SK-N-SH (cell line): ENCODE data around the gene BCO1. TPM values are rescaled to one million over a fixed set of nuclear protein-coding genes. Genes with fewer than 3 reads are reported as not detected.

ENCODE experiments used
- CTCF ChIA-PET: fragments of 300-600, 350-600 bp; formaldehyde crosslinking; extraction: SDS; loops from one replicate; lab custom pipeline; 2021; lab: Yijun Ruan, JAX
- POLR2A ChIA-PET: fragments of 350-600 bp; sonication (Branson Sonifier 250); formaldehyde crosslinking; extraction: SDS; loops from one replicate; lab custom pipeline; 2020; ENCODE audit warnings: antibody characterized with exemption, inconsistent platforms; lab: Yijun Ruan, JAX
- DNase-seq: peaks from one replicate; pipeline ENCODE4 v3.0.0; 2012
- H2AFZ ChIP-seq: fragments of 200-600 bp; sonication (generic); 2 replicates; pipeline ENCODE4 v1.8.1; 2016; ENCODE audit warnings: antibody characterized with exemption, mild to moderate bottlenecking, low read depth
- H3F3A ChIP-seq: fragments of 200-600 bp; sonication (generic); replicated peaks from 2 replicates; pipeline ENCODE3; 2016; ENCODE audit warnings: antibody characterized with exemption, mild to moderate bottlenecking; ENCODE audit not compliant: insufficient read depth
- H3K27ac ChIP-seq, 2 experiments: fragments of 200-500 bp in 1 of 2; fragments of 200-600 bp in 1 of 2; sonication (Bioruptor generic) in 1 of 2; sonication (generic), shearing (Covaris generic) in 1 of 2; 2 replicates each; pipeline versions ENCODE4 v1.5.1 to v1.6.1; 2014 to 2016; ENCODE audit warnings: low read depth in 2 of 2, inconsistent platforms in 1 of 2, low read length in 1 of 2, mild to moderate bottlenecking in 1 of 2, mixed read lengths in 1 of 2
- H3K27me3 ChIP-seq: fragments of 200-600 bp; sonication (generic), shearing (Covaris generic); 2 replicates; pipeline ENCODE4 v1.6.1; 2016; ENCODE audit warnings: mixed run types; ENCODE audit not compliant: insufficient read depth
- H3K36me3 ChIP-seq, 2 experiments: fragments of 200-500 bp in 1 of 2; fragments of 200-600 bp in 1 of 2; sonication (Bioruptor generic) in 1 of 2; sonication (generic) in 1 of 2; replicated peaks in 1 of 2; 2 replicates each; pipeline versions ENCODE3 to v1.5.1; 2014 to 2016; ENCODE audit warnings: low read length in 1 of 2, mild to moderate bottlenecking in 1 of 2; ENCODE audit not compliant: insufficient read depth in 2 of 2, control insufficient read depth in 1 of 2
- H3K4me1 ChIP-seq, 2 experiments: fragments of 200-500 bp in 1 of 2; fragments of 200-600 bp in 1 of 2; sonication (Bioruptor generic) in 1 of 2; sonication (generic), shearing (Covaris generic) in 1 of 2; 2 replicates each; pipeline versions ENCODE4 v1.5.1 to v1.6.1; 2014 to 2016; ENCODE audit warnings: low read depth in 1 of 2, low read length in 1 of 2, mixed run types in 1 of 2; ENCODE audit not compliant: insufficient read depth in 2 of 2, control insufficient read depth in 1 of 2
- H3K4me2 ChIP-seq: fragments of 200-600 bp; sonication (generic), shearing (Covaris generic); 2 replicates; pipeline ENCODE4 v1.6.1; 2017; ENCODE audit warnings: mixed run types
- H3K4me3 ChIP-seq, 2 experiments: fragments of 200-500 bp in 1 of 2; fragments of 200-600 bp in 1 of 2; sonication (Bioruptor generic) in 1 of 2; sonication (generic), shearing (Covaris generic) in 1 of 2; 2 replicates each; pipeline versions ENCODE4 v1.5.1 to v1.8.1; 2014 to 2016; ENCODE audit warnings: low read depth in 2 of 2, inconsistent platforms in 1 of 2, low read length in 1 of 2, mild to moderate bottlenecking in 1 of 2, mixed read lengths in 1 of 2, moderate library complexity in 1 of 2
- H3K79me2 ChIP-seq: fragments of 200-600 bp; sonication (generic); 2 replicates; pipeline ENCODE4 v1.8.1; 2017; ENCODE audit warnings: mild to moderate bottlenecking; ENCODE audit not compliant: insufficient read depth
- H3K9ac ChIP-seq: fragments of 200-600 bp; sonication (generic); 2 replicates; pipeline ENCODE4 v1.6.1; 2017; ENCODE audit warnings: mixed run types
- H3K9me2 ChIP-seq: fragments of 200-600 bp; sonication (generic); 2 replicates; pipeline ENCODE4 v1.6.1; 2017; ENCODE audit warnings: mixed run types
- H3K9me3 ChIP-seq: fragments of 200-600 bp; sonication (generic); 2 replicates; pipeline ENCODE4 v1.6.1; 2017; ENCODE audit warnings: mixed run types, mild to moderate bottlenecking, moderate library complexity
- H4K20me1 ChIP-seq: fragments of 200-600 bp; sonication (generic); 2 replicates; pipeline ENCODE4 v1.6.1; 2017; ENCODE audit warnings: mild to moderate bottlenecking, mixed run types; ENCODE audit not compliant: insufficient read depth
- EZH2phosphoT487 ChIP-seq: fragments of 200-600 bp; sonication (generic); IDR thresholded peaks from 2 replicates; pipeline ENCODE4 v1.6.1; 2017; ENCODE audit warnings: low read depth, mixed run types, mild to moderate bottlenecking, antibody characterized with exemption, moderate library complexity, borderline replicate concordance
- FOXM1 ChIP-seq: IDR thresholded peaks from 2 replicates; pipeline ENCODE4 v1.4.0; 2012; ENCODE audit warnings: low read depth, mild to moderate bottlenecking
- IRF3 ChIP-seq: fragments of 150-350 bp; IDR thresholded peaks from 2 replicates; pipeline ENCODE4 v1.6.1; 2016; ENCODE audit warnings: mild to moderate bottlenecking, low read depth, low read length
- MEF2A ChIP-seq: IDR thresholded peaks from 2 replicates; pipeline ENCODE4 v1.4.0; 2012; ENCODE audit warnings: low read depth, borderline replicate concordance
- NFIC ChIP-seq: IDR thresholded peaks from 2 replicates; pipeline ENCODE4 v1.4.0; 2012; ENCODE audit warnings: borderline replicate concordance
- NRF1 ChIP-seq: IDR thresholded peaks from 2 replicates; pipeline ENCODE4 v1.6.1; 2012; ENCODE audit warnings: low read depth, mild to moderate bottlenecking, low read length
- PBX3 ChIP-seq: IDR thresholded peaks from 2 replicates; pipeline ENCODE4; 2012
- POLR2AphosphoS5 ChIP-seq: IDR thresholded peaks from 2 replicates; pipeline ENCODE4 v1.6.1; 2012; ENCODE audit warnings: low read depth, low read length
- RAD21 ChIP-seq: IDR thresholded peaks from 2 replicates; pipeline ENCODE4 v1.6.1; 2012; ENCODE audit warnings: mild to moderate bottlenecking, low read length
- RCOR1 ChIP-seq: fragments of 150-350 bp; IDR thresholded peaks from 2 replicates; pipeline ENCODE4 v1.6.1; 2017; ENCODE audit warnings: antibody characterized with exemption, low read length
- SMC3 ChIP-seq: IDR thresholded peaks from 2 replicates; pipeline ENCODE4 v1.6.1; 2012; ENCODE audit warnings: low read depth, low read length, improper control_type of control experiment
- TAF1 ChIP-seq: IDR thresholded peaks from 2 replicates; pipeline ENCODE4 v1.6.1; 2012; ENCODE audit warnings: low read depth, mild to moderate bottlenecking, low read length, moderate library complexity, borderline replicate concordance
- TEAD4 ChIP-seq: IDR thresholded peaks from 2 replicates; pipeline ENCODE4 v1.4.0; 2012; ENCODE audit warnings: mild to moderate bottlenecking, borderline replicate concordance; ENCODE audit not compliant: insufficient read depth
- USF1 ChIP-seq: IDR thresholded peaks from 2 replicates; pipeline ENCODE4 v1.4.0; 2012; ENCODE audit warnings: low read depth, borderline replicate concordance
- YY1 ChIP-seq: IDR thresholded peaks from 2 replicates; pipeline ENCODE4 v1.4.0; 2012; ENCODE audit warnings: low read depth, mild to moderate bottlenecking
- WGBS: methylation state at CpG from one replicate; pipeline ENCODE4 v1.1.6; 2017; ENCODE audit warnings: low lambda C conversion rate; 5-methylcytosine and 5-hydroxymethylcytosine counted together
- polyA plus RNA-seq, 3 experiments: library from polyadenylated mRNA; depleted of rRNA; stranded (reverse); fragments of >200 nt; gene quantifications; 2 replicates each; pipeline ENCODE4 v1.2.3, GENCODE V29; 2012
- TF ChIP-seq, protein P1 (sequence below): fragments of 200-600 bp; sonication (generic); IDR thresholded peaks from 2 replicates; pipeline ENCODE4 v1.6.1; 2017; ENCODE audit warnings: antibody characterized with exemption, mild to moderate bottlenecking, moderate library complexity
- TF ChIP-seq, protein P2 (sequence below): IDR thresholded peaks from 2 replicates; pipeline ENCODE4 v1.4.0; 2012; ENCODE audit warnings: low read depth

Gene BCO1
- polyA plus RNA-seq, 1 of the 3 experiments (the other 2 are of a cell fraction) = 0.02 TPM

DNA sequence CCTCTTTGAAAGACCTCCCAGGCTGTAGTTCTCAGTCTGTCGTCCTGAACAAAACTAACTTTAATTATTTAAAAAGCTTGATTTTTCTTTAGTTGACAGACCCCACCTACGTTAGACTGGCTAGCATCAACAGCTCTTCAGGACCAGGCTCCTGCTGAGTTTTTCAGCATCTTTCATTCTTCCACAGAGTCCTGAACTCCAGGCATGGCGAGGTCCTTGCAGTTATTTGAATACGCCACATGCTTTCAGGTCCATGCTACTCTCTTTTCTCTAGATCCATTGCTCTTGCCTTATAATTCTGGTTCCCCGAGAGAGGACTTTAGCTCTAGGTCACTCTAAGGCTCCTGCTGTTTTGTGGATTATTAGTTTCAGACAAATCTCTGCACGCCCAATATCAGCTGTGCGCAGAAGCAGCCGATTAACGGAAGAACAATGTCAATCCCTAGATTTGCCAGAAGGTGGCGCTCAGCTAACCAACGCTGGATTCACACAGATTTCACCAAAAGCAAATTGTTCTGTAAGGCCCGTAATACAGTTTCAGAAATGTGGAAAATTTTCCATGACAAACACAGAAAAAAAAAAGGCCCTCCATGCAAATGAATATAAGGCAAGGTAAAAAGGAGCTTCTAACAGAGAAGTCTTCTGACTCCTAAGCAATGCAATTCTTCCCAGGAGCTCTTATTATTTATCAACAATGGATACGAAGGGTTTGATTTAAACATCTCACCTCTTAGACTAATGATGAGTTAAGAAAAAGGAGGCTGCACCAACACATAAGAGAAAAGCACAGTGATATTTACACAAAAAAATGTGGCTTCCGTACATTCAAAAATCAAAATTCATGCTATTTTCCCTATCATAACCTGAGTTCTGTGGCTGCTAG is 33.5 kb upstream of the BCO1 start:
- Histone ChIP-seq H3K27ac (no peak overlapping the region), H3K36me3 (no peaks in the 10 kb centered on the region), H3F3A (no peaks in the 10 kb centered on the region), H3K4me3 (no peak overlapping the region), H4K20me1 (no peaks in the 10 kb centered on the region), H3K9me2 (no peaks in the 10 kb centered on the region), H2AFZ (no peak overlapping the region), H3K27me3 (no peaks in the 10 kb centered on the region), H3K9me3 (no peaks in the 10 kb centered on the region), H3K4me1 (no peaks in the 10 kb centered on the region), H3K9ac (no peak overlapping the region), H3K4me2 (no peak overlapping the region), H3K79me2 (no peaks in the 10 kb centered on the region)
- peak; percentile 62 for DNase-seq
- WGBS = 36% methylated on average over 14 of the region's 14 CpGs
- ChIA-PET CTCF (interaction anchor here (0.6 to 2.6 kb wide), 47 partner anchors 8 to 539 kb away, joined by 3 to 21 read pairs (median 4); partner anchors contain the start of gene GAN), POLR2A (no interaction called here)
- TF ChIP-seq MEF2A = no peak
- TF ChIP-seq SMC3 = peak; percentile 66
- peak; percentile 76 for TF ChIP-seq RAD21
- TF ChIP-seq, protein P1, sequence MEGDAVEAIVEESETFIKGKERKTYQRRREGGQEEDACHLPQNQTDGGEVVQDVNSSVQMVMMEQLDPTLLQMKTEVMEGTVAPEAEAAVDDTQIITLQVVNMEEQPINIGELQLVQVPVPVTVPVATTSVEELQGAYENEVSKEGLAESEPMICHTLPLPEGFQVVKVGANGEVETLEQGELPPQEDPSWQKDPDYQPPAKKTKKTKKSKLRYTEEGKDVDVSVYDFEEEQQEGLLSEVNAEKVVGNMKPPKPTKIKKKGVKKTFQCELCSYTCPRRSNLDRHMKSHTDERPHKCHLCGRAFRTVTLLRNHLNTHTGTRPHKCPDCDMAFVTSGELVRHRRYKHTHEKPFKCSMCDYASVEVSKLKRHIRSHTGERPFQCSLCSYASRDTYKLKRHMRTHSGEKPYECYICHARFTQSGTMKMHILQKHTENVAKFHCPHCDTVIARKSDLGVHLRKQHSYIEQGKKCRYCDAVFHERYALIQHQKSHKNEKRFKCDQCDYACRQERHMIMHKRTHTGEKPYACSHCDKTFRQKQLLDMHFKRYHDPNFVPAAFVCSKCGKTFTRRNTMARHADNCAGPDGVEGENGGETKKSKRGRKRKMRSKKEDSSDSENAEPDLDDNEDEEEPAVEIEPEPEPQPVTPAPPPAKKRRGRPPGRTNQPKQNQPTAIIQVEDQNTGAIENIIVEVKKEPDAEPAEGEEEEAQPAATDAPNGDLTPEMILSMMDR = peak; percentile 85

DNA sequence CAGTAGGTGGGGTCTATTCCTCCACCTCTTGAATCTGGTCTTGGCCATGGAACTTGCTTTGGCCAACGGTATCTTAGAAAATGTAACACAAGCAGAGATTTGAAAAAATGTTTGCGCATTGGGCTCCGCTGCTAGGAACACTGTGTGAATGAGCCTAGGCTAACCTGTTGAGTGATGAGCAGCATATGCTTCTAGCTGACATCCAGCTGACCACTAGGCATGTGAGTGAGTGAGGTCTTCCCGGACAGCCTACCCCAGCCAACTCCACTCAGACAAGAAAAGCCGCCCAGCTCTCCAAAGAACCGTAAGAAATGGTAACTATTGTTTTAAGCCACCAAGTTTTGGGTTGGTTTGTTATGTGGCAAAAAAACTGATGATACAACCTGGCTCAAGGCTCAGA is 31.4 kb upstream of the BCO1 start:
- no peak overlapping the region for H3K4me3 ChIP-seq
- no peaks in the 10 kb centered on the region for H3K79me2 ChIP-seq
- POLR2A ChIA-PET = no interaction called here
- CTCF ChIA-PET = no interaction called here
- WGBS = 45% methylated on average over 6 of the region's 6 CpGs
- no peak overlapping the region for H3K9ac ChIP-seq
- DNase-seq = no peak
- H3F3A ChIP-seq = no peaks in the 10 kb centered on the region
- H3K9me3 ChIP-seq = no peaks in the 10 kb centered on the region
- H3K27ac ChIP-seq = no peak overlapping the region
- TF ChIP-seq TEAD4 (no peak), USF1 (no peak), PBX3 (no peak), POLR2AphosphoS5 (no peak), NFIC (no peak), RCOR1 (no peak), YY1 (no peak), NRF1 (no peak), TAF1 (no peak), FOXM1 (no peak), MEF2A (no peak), IRF3 (no peak), EZH2phosphoT487 (no peak)
- TF ChIP-seq, protein P2, sequence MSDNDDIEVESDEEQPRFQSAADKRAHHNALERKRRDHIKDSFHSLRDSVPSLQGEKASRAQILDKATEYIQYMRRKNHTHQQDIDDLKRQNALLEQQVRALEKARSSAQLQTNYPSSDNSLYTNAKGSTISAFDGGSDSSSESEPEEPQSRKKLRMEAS = no peak
- H3K9me2 ChIP-seq = no peaks in the 10 kb centered on the region
- H2AFZ ChIP-seq = no peak overlapping the region
- no peaks in the 10 kb centered on the region for H3K27me3 ChIP-seq
- no peaks in the 10 kb centered on the region for H3K36me3 ChIP-seq
- H3K4me2 ChIP-seq = no peak overlapping the region
- no peaks in the 10 kb centered on the region for H4K20me1 ChIP-seq
- H3K4me1 ChIP-seq = no peaks in the 10 kb centered on the region; a peak in 1 of 4 replicates
